WTC11 (cell line): ENCODE results near the gene UBR4. TPM values are rescaled to one million over a fixed set of nuclear protein-coding genes. Genes with fewer than 3 reads are reported as not detected.
"Not testable (repeated sequence)": the region's sequence is repeated elsewhere in the genome, so short reads cannot be mapped to it uniquely, and the experiment has no call there.

Source experiments
- ATAC-seq: fragments of 200-7000 bp; cut with Tn5 transposase; 2 replicates; pipeline ENCODE4 v1.10.0; 2021; ENCODE audit warnings: mild to moderate bottlenecking, moderate library complexity
- CTCF ChIA-PET: fragments of 300-600 bp; sonication (Branson Sonifier 250); formaldehyde crosslinking; loops from one replicate; lab custom pipeline; 2021; ENCODE audit warnings: antibody characterized with exemption; lab: Charles Lee
- POLR2A ChIA-PET: fragments of 350-600 bp; sonication (Branson Sonifier 250); formaldehyde crosslinking; loops from one replicate; lab custom pipeline; 2021; ENCODE audit warnings: antibody characterized with exemption; lab: Charles Lee
- DNase-seq: peaks from one replicate; pipeline ENCODE4 v3.0.0; 2021; ENCODE audit warnings: low spot score
- H3K27ac Mint-ChIP-seq: 2 replicates; pipeline ENCODE4 v1.8.0; 2021; ENCODE audit warnings: mixed read lengths
- H3K27me3 Mint-ChIP-seq: 2 replicates; pipeline ENCODE4 v1.8.0; 2021; ENCODE audit warnings: low read depth, mild to moderate bottlenecking, moderate library complexity, mixed read lengths
- H3K36me3 Mint-ChIP-seq: 2 replicates; pipeline ENCODE4 v1.8.0; 2021; ENCODE audit warnings: mixed read lengths
- H3K4me1 Mint-ChIP-seq: 2 replicates; pipeline ENCODE4 v1.8.0; 2022; ENCODE audit warnings: mixed read lengths
- H3K4me3 Mint-ChIP-seq: 2 replicates; pipeline ENCODE4 v1.8.0; 2021; ENCODE audit warnings: mild to moderate bottlenecking, moderate library complexity, mixed read lengths
- H3K9me3 Mint-ChIP-seq: 2 replicates; pipeline ENCODE4 v1.8.0; 2021; ENCODE audit warnings: mixed read lengths
- EMX1 ChIP-seq: fragments of 250-450 bp; sonication (Bioruptor Pico); IDR thresholded peaks from 2 replicates; pipeline ENCODE4 v1.8.0; 2021; ENCODE audit warnings: mild to moderate bottlenecking
- ETV6 ChIP-seq: sonication (generic); formaldehyde crosslinking; IDR thresholded peaks from 2 replicates; pipeline ENCODE4 v1.8.1; 2022; ENCODE audit warnings: mild to moderate bottlenecking, missing genetic modification reagents
- IRF1 ChIP-seq: sonication (generic); formaldehyde crosslinking; IDR thresholded peaks from 2 replicates; pipeline ENCODE4 v1.8.0; 2023; ENCODE audit warnings: missing genetic modification reagents
- JUN ChIP-seq: sonication (generic); formaldehyde crosslinking; IDR thresholded peaks from 2 replicates; pipeline ENCODE4 v1.8.0; 2023; ENCODE audit warnings: mild to moderate bottlenecking, missing genetic modification reagents
- KAT7 ChIP-seq: sonication (generic); formaldehyde crosslinking; IDR thresholded peaks from 2 replicates; pipeline ENCODE4 v1.8.1; 2023; ENCODE audit warnings: missing genetic modification reagents, mild to moderate bottlenecking, borderline replicate concordance
- MXD4 ChIP-seq: fragments of 250-450 bp; sonication (Bioruptor Pico); IDR thresholded peaks from 2 replicates; pipeline ENCODE4 v1.8.0; 2021; ENCODE audit warnings: mild to moderate bottlenecking, moderate library complexity, borderline replicate concordance
- MYBL2 ChIP-seq: sonication (generic); formaldehyde crosslinking; IDR thresholded peaks from 2 replicates; pipeline ENCODE4 v1.8.1; 2023; ENCODE audit warnings: mild to moderate bottlenecking, moderate library complexity, missing genetic modification reagents
- RELA ChIP-seq: sonication (generic); formaldehyde crosslinking; IDR thresholded peaks from 2 replicates; pipeline ENCODE4 v1.8.1; 2022; ENCODE audit warnings: missing genetic modification reagents, mild to moderate bottlenecking, borderline replicate concordance
- SOX15 ChIP-seq: fragments of 250-450 bp; sonication (Bioruptor Pico); IDR thresholded peaks from 2 replicates; pipeline ENCODE4 v1.9.0; 2021; ENCODE audit warnings: mild to moderate bottlenecking
- ZNF232 ChIP-seq: sonication (generic); formaldehyde crosslinking; IDR thresholded peaks from 2 replicates; pipeline ENCODE4 v1.8.0; 2022; ENCODE audit warnings: mild to moderate bottlenecking, missing genetic modification reagents
- ZNF317 ChIP-seq: sonication (generic); formaldehyde crosslinking; IDR thresholded peaks from 2 replicates; pipeline ENCODE4 v1.8.1; 2023; ENCODE audit warnings: low read depth, mild to moderate bottlenecking, moderate library complexity, missing genetic modification reagents, borderline replicate concordance
- total RNA-seq: library from RNA; stranded (reverse); gene quantifications from 3 replicates; pipeline ENCODE4 v1.2.3, GENCODE V29; 2021
- TF ChIP-seq, protein P1 (sequence below): sonication (generic); formaldehyde crosslinking; IDR thresholded peaks from 2 replicates; pipeline ENCODE4 v1.8.0; 2023; ENCODE audit warnings: missing genetic modification reagents, mild to moderate bottlenecking, borderline replicate concordance

Gene UBR4
- total RNA-seq, 1 experiment from 2014 or later, result 179 TPM

DNA sequence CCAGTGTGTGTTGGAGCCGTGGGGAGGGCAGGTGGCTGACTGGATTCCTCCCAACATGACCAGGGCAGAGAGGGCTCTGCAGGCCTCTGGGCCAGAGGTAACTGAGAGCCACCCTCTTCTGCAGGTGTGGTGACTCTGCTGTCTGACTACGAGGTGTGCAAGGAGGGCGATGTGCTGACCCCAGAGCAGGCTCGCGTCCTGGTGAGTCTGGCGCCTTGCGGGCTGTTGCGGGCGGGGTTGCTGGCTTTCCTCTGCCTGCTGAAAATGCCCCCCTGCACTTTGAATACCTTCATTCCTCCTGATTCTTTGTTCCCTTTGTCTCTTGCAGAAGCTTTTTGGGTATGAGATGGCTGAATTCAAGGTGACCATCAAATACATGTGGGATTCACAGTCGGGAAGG lies 48.3 kb upstream of the UBR4 start:
- POLR2A ChIA-PET, result no interaction called here
- Mint-ChIP-seq H3K27me3 (no peaks in the 10 kb centered on the region), H3K27ac (no peak overlapping the region), H3K9me3 (no peaks in the 10 kb centered on the region), H3K4me3 (no peak overlapping the region), H3K4me1 (peaks cover 6% of the 10 kb centered on the region)
- CTCF ChIA-PET, result no interaction called here
- TF ChIP-seq MXD4, result no peak
- no peak for TF ChIP-seq IRF1 (CRISPR knock-in tag)
- TF ChIP-seq JUN, result no peak
- TF ChIP-seq RELA (CRISPR knock-in tag), result no peak
- TF ChIP-seq ZNF232 (CRISPR knock-in tag), result no peak
- TF ChIP-seq, all 79 proteins: peak for 0
- DNase-seq, result no peak
- ATAC-seq, result no peak
- H3K36me3 Mint-ChIP-seq, result peaks cover 51% of the 10 kb centered on the region

DNA sequence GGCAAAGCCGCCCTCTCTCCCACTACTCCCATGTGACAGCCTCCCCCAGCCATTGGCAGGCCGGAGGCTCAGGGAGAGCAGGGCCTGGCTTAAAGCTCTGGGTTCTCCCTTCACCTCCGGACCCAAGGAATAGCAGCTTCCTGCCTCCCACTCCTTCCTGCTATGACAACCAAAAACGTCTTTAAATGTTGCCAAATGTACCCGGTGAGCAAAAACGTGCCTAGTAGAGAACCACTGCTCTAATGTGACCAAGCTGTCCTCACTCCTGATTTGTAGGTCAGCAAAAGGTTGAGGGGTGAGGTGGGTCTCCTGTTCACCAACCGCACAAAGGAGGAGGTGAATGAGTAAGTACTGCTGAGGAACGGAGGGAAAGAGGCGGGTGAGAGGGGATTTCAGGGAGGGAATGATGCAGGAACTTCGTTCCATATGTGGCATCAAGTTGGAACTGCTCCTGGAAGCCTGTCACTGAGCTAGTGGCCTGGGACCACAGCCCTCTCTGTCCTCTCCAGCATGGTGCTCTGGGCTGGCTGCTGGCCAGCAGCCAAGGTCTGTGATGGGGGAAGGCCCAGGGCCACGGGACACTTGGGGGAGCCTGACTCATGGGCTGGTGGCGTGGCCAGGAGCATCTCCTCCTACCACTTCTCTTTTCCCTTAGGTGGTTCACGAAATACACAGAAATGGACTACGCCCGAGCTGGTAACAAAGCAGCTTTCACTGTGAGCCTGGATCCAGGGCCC lies 47.3 kb upstream of the UBR4 start:
- Mint-ChIP-seq H3K4me3 (no peak overlapping the region), H3K27ac (no peak overlapping the region)
- POLR2A ChIA-PET, result interaction anchor here (0.5 kb wide), 1 partner anchor 91 kb away, joined by 6 read pairs; no protein-coding TSS in a partner anchor

DNA sequence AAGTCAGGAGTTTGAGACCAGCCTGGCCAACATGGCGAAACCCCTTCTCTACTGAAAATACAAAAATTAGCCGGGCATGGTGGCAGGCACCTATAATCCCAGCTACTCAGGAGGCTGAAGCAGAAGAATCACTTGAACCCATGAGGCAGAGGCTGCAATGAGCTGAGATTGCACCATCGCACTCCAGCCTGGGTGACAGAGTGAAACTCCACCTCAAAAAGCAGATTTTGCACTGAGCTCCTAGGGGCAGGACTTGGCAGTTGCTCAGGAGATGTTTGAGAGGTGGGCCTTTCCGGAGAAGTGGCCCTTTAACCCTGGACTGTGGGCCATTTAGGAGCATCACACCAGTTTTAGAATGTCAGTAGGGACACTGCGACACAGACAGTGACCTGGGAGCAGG lies 46.2 kb upstream of the UBR4 start:
- H3K36me3 Mint-ChIP-seq, result peaks cover 51% of the 10 kb centered on the region
- H3K27me3 Mint-ChIP-seq, POLR2A ChIA-PET, H3K9me3 Mint-ChIP-seq, H3K4me3 Mint-ChIP-seq, ATAC-seq, H3K27ac Mint-ChIP-seq, DNase-seq: not testable (repeated sequence)
- CTCF ChIA-PET, result interaction anchor here (1.3 kb wide), 1 partner anchor 13 kb away, joined by 3 read pairs; no protein-coding TSS in a partner anchor
- H3K4me1 Mint-ChIP-seq, result peaks cover 13% of the 10 kb centered on the region

More for the DNA sequence above, 47.3 kb upstream of the UBR4 start:
- TF ChIP-seq JUN (no peak), KAT7 (CRISPR knock-in tag) (no peak), EMX1 (CRISPR knock-in tag) (no peak), MYBL2 (CRISPR knock-in tag) (no peak), ETV6 (no peak)
- TF ChIP-seq, protein P1, sequence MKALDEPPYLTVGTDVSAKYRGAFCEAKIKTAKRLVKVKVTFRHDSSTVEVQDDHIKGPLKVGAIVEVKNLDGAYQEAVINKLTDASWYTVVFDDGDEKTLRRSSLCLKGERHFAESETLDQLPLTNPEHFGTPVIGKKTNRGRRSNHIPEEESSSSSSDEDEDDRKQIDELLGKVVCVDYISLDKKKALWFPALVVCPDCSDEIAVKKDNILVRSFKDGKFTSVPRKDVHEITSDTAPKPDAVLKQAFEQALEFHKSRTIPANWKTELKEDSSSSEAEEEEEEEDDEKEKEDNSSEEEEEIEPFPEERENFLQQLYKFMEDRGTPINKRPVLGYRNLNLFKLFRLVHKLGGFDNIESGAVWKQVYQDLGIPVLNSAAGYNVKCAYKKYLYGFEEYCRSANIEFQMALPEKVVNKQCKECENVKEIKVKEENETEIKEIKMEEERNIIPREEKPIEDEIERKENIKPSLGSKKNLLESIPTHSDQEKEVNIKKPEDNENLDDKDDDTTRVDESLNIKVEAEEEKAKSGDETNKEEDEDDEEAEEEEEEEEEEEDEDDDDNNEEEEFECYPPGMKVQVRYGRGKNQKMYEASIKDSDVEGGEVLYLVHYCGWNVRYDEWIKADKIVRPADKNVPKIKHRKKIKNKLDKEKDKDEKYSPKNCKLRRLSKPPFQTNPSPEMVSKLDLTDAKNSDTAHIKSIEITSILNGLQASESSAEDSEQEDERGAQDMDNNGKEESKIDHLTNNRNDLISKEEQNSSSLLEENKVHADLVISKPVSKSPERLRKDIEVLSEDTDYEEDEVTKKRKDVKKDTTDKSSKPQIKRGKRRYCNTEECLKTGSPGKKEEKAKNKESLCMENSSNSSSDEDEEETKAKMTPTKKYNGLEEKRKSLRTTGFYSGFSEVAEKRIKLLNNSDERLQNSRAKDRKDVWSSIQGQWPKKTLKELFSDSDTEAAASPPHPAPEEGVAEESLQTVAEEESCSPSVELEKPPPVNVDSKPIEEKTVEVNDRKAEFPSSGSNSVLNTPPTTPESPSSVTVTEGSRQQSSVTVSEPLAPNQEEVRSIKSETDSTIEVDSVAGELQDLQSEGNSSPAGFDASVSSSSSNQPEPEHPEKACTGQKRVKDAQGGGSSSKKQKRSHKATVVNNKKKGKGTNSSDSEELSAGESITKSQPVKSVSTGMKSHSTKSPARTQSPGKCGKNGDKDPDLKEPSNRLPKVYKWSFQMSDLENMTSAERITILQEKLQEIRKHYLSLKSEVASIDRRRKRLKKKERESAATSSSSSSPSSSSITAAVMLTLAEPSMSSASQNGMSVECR (CRISPR knock-in tag), result no peak
- DNase-seq (no peak), ATAC-seq (no peak)
- H3K27me3 Mint-ChIP-seq, result no peaks in the 10 kb centered on the region
- H3K9me3 Mint-ChIP-seq, result no peaks in the 10 kb centered on the region
- H3K4me1 Mint-ChIP-seq, result peaks cover 13% of the 10 kb centered on the region
- H3K36me3 Mint-ChIP-seq, result peaks cover 51% of the 10 kb centered on the region
- CTCF ChIA-PET, result no interaction called here

GRCh38 chr1:19255288-19255687 lies 45.2 kb upstream of the UBR4 start:
- no peaks in the 10 kb centered on the region for H3K9me3 Mint-ChIP-seq
- no peak overlapping the region for H3K4me3 Mint-ChIP-seq
- CTCF ChIA-PET, result interaction anchor here (1.3 to 1.4 kb wide), 2 partner anchors 14 kb away, joined by 3 to 4 read pairs; no protein-coding TSS in a partner anchor
- peaks cover 50% of the 10 kb centered on the region for H3K36me3 Mint-ChIP-seq
- peaks cover 19% of the 10 kb centered on the region for H3K4me1 Mint-ChIP-seq
- TF ChIP-seq MXD4, result no peak
- no peak for TF ChIP-seq ZNF317 (CRISPR knock-in tag)
- no peak for TF ChIP-seq SOX15
- TF ChIP-seq, all 79 proteins: peak for 0
- POLR2A ChIA-PET, result no interaction called here
- ATAC-seq, result no peak
- DNase-seq, result no peak
- H3K27ac Mint-ChIP-seq, result no peak overlapping the region
- no peaks in the 10 kb centered on the region for H3K27me3 Mint-ChIP-seq
